ENCODE data around the gene PLEKHJ1. TPM values are rescaled to one million over a fixed set of nuclear protein-coding genes. Genes with fewer than 3 reads are reported as not detected.

PLEKHJ1 gene
- total and polyA plus RNA-seq, 4 donors = 64.4 to 76.4 (median 67.3) TPM

- Histone ChIP-seq H3K9me3 (ENCODE audit: control insufficient read depth in 4 of 4, insufficient read depth in 3 of 4, low read length in 3 of 4) (no peaks in the 10 kb centered on the region), H3K9ac (ENCODE audit: insufficient read depth in 1 of 2, low read length in 2 of 2) (peak overlapping the region in 1 of 2 donors; percentile 49), H3K36me3 (ENCODE audit: control insufficient read depth in 4 of 4, insufficient read depth in 4 of 4, low read length in 4 of 4) (peaks cover 0 to 32% (median 6%) of the 10 kb centered on the region in 4 donors), H3K27me3 (ENCODE audit: control insufficient read depth in 3 of 3, insufficient read depth in 3 of 3, low read length in 2 of 3) (no peaks in the 10 kb centered on the region), H3K4me1 (ENCODE audit: control insufficient read depth in 5 of 5, insufficient read depth in 5 of 5, low read length in 5 of 5) (peaks cover 5 to 39% (median 19%) of the 10 kb centered on the region in 5 donors), H3K4me3 (no peak overlapping the region), H3K27ac (ENCODE audit: low read depth in 1 of 2, low read length in 1 of 2) (peak overlapping the region in 1 of 2 donors; percentile 9)
- TF ChIP-seq, protein P1, sequence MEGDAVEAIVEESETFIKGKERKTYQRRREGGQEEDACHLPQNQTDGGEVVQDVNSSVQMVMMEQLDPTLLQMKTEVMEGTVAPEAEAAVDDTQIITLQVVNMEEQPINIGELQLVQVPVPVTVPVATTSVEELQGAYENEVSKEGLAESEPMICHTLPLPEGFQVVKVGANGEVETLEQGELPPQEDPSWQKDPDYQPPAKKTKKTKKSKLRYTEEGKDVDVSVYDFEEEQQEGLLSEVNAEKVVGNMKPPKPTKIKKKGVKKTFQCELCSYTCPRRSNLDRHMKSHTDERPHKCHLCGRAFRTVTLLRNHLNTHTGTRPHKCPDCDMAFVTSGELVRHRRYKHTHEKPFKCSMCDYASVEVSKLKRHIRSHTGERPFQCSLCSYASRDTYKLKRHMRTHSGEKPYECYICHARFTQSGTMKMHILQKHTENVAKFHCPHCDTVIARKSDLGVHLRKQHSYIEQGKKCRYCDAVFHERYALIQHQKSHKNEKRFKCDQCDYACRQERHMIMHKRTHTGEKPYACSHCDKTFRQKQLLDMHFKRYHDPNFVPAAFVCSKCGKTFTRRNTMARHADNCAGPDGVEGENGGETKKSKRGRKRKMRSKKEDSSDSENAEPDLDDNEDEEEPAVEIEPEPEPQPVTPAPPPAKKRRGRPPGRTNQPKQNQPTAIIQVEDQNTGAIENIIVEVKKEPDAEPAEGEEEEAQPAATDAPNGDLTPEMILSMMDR (IDR thresholded peaks at IDR 0.05; ENCODE audit: control extremely low read depth, extremely low read depth) = no peak
- no peak for DNase-seq
- 94 to 96% methylated on average over 22 of the region's 22 CpGs for WGBS, 2 donors
- ATAC-seq (ENCODE audit: insufficient read depth, low FRiP score) = no peak
These were observed 51.6 kb downstream of the PLEKHJ1 start for GRCh38 chr19:2184422-2184975.

Small RNA genes lying within 50 kb of the gene (small RNA-seq; reads per million reads assigned to genes)
- gene MIR1227 (ENCODE audit: low replicate concordance) = not detected

Other genes starting within 250 kb of the PLEKHJ1 start
- gene BTBD2, start 220.6 kb downstream of the PLEKHJ1 start, total RNA-seq = 10 to 100 TPM; 49.5 to 62.3 TPM
- gene BTBD2, start 220.6 kb downstream of the PLEKHJ1 start, polyA plus RNA-seq = 10 to 100 TPM; 35.5 to 40.1 TPM
- gene MKNK2, start 185.1 kb downstream of the PLEKHJ1 start, total RNA-seq = 100 to 1,000 TPM; 107 to 333 TPM
- 100 to 1,000 TPM; 132 to 189 TPM for gene MKNK2, start 185.1 kb downstream of the PLEKHJ1 start, polyA plus RNA-seq
- 10 to 100 TPM; 45.2 to 86.6 TPM for gene MOB3A, start 140.0 kb downstream of the PLEKHJ1 start, total RNA-seq
- 10 to 100 TPM; 17.7 to 44.9 TPM for gene MOB3A, start 140.0 kb downstream of the PLEKHJ1 start, polyA plus RNA-seq
- gene IZUMO4, start 139.4 kb downstream of the PLEKHJ1 start, total RNA-seq = 1 to 10 TPM; 5.0 to 8.4 TPM
- 1 to 10 TPM; 6.1 to 9.8 TPM for gene IZUMO4, start 139.4 kb downstream of the PLEKHJ1 start, polyA plus RNA-seq
- gene AP3D1, start 84.8 kb downstream of the PLEKHJ1 start, total RNA-seq = 100 to 1,000 TPM in 1 of 2 donors, 10 to 100 TPM in 1; 69.9 to 144 TPM
- 100 to 1,000 TPM in 1 of 2 donors, 10 to 100 TPM in 1; 55.3 to 101 TPM for gene AP3D1, start 84.8 kb downstream of the PLEKHJ1 start, polyA plus RNA-seq
- gene DOT1L, start 72.4 kb downstream of the PLEKHJ1 start, total RNA-seq = 10 to 100 TPM; 20.4 to 46.4 TPM
- gene DOT1L, start 72.4 kb downstream of the PLEKHJ1 start, polyA plus RNA-seq = 10 to 100 TPM; 13.0 to 19.2 TPM
- gene SF3A2, start 495 bp upstream of the PLEKHJ1 start, total RNA-seq = 100 to 1,000 TPM in 1 of 2 donors, 10 to 100 TPM in 1; 67.5 to 113 TPM
- gene SF3A2, start 495 bp upstream of the PLEKHJ1 start, polyA plus RNA-seq = 10 to 100 TPM; 37.2 to 58.5 TPM
- gene AMH, start 13.0 kb upstream of the PLEKHJ1 start, total RNA-seq = 1 to 10 TPM; 2.1 to 3.5 TPM
- 1 to 10 TPM in 1 of 2 donors, under 1 TPM in 1; 0.73 to 1.4 TPM for gene AMH, start 13.0 kb upstream of the PLEKHJ1 start, polyA plus RNA-seq
- 1 to 10 TPM in 1 of 2 donors, under 1 TPM in 1; 0.61 to 2.3 TPM for gene JSRP1, start 20.1 kb upstream of the PLEKHJ1 start, total RNA-seq
- gene JSRP1, start 20.1 kb upstream of the PLEKHJ1 start, polyA plus RNA-seq = 1 to 10 TPM in 1 of 2 donors, under 1 TPM in 1; 0.69 to 1.1 TPM
- 1 to 10 TPM in 1 of 2 donors, under 1 TPM in 1; 0.31 to 6.7 TPM for gene PEAK3, start 45.8 kb upstream of the PLEKHJ1 start, total RNA-seq
- 1 to 10 TPM in 1 of 2 donors, under 1 TPM in 1; 0.81 to 7.4 TPM for gene PEAK3, start 45.8 kb upstream of the PLEKHJ1 start, polyA plus RNA-seq
- under 1 TPM in 1 of 2 donors, not detected in 1; 0.21 TPM for gene LINGO3, start 71.8 kb upstream of the PLEKHJ1 start, total RNA-seq
- gene LINGO3, start 71.8 kb upstream of the PLEKHJ1 start, polyA plus RNA-seq = 1 to 10 TPM in 1 of 2 donors, under 1 TPM in 1; 0.10 to 1.0 TPM
- gene LSM7, start 92.3 kb upstream of the PLEKHJ1 start, total RNA-seq = 10 to 100 TPM; 54.9 to 92.1 TPM
- gene LSM7, start 92.3 kb upstream of the PLEKHJ1 start, polyA plus RNA-seq = 100 to 1,000 TPM; 291 to 307 TPM
- gene SPPL2B, start 92.4 kb upstream of the PLEKHJ1 start, total RNA-seq = 10 to 100 TPM; 42.8 to 86.1 TPM
- 10 to 100 TPM; 34.4 to 54.8 TPM for gene SPPL2B, start 92.4 kb upstream of the PLEKHJ1 start, polyA plus RNA-seq
- under 1 TPM in 1 of 2 donors, not detected in 1; 0.09 TPM for gene TMPRSS9, start 123.9 kb upstream of the PLEKHJ1 start, total RNA-seq
- gene TMPRSS9, start 123.9 kb upstream of the PLEKHJ1 start, polyA plus RNA-seq = under 1 TPM; 0.05 to 0.37 TPM
- 100 to 1,000 TPM in 1 of 2 donors, 10 to 100 TPM in 1; 27.2 to 103 TPM for gene TIMM13, start 191.3 kb upstream of the PLEKHJ1 start, total RNA-seq
- gene TIMM13, start 191.3 kb upstream of the PLEKHJ1 start, polyA plus RNA-seq = 100 to 1,000 TPM in 1 of 2 donors, 10 to 100 TPM in 1; 58.5 to 103 TPM
- gene LMNB2, start 220.6 kb upstream of the PLEKHJ1 start, total RNA-seq = 10 to 100 TPM; 19.1 to 42.9 TPM
- 10 to 100 TPM; 19.7 to 37.0 TPM for gene LMNB2, start 220.6 kb upstream of the PLEKHJ1 start, polyA plus RNA-seq
- 10 to 100 TPM; 81.0 to 92.7 TPM for gene GADD45B, start 239.8 kb upstream of the PLEKHJ1 start, total RNA-seq
- 100 to 1,000 TPM in 1 of 2 donors, 10 to 100 TPM in 1; 92.4 to 405 TPM for gene GADD45B, start 239.8 kb upstream of the PLEKHJ1 start, polyA plus RNA-seq